ENCODE data around the gene SLC9A9.

- TF ChIP-seq, protein P1, sequence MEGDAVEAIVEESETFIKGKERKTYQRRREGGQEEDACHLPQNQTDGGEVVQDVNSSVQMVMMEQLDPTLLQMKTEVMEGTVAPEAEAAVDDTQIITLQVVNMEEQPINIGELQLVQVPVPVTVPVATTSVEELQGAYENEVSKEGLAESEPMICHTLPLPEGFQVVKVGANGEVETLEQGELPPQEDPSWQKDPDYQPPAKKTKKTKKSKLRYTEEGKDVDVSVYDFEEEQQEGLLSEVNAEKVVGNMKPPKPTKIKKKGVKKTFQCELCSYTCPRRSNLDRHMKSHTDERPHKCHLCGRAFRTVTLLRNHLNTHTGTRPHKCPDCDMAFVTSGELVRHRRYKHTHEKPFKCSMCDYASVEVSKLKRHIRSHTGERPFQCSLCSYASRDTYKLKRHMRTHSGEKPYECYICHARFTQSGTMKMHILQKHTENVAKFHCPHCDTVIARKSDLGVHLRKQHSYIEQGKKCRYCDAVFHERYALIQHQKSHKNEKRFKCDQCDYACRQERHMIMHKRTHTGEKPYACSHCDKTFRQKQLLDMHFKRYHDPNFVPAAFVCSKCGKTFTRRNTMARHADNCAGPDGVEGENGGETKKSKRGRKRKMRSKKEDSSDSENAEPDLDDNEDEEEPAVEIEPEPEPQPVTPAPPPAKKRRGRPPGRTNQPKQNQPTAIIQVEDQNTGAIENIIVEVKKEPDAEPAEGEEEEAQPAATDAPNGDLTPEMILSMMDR (IDR thresholded peaks at IDR 0.05) = no peak
- TF ChIP-seq POLR2A (IDR thresholded peaks at IDR 0.05) = no peak
Measured at GRCh38 chr3:143244516-143245063, 603.7 kb downstream of the SLC9A9 start.

Data from right lobe of liver (tissue), 4 donors.